HG02970 (cell line): ENCODE data around the gene NSDHL.
"Not testable (repeated sequence)": the region's sequence is repeated elsewhere in the genome, so short reads cannot be mapped to it uniquely, and the experiment has no call there.

Experiments
- ATAC-seq: cut with Tn5 transposase; IDR thresholded peaks from one replicate; pipeline ENCODE4 v1.9.1; 2021; ENCODE audit warnings: mild to moderate bottlenecking, moderate library complexity, moderate number of reproducible peaks; ENCODE audit not compliant: unreplicated experiment, low FRiP score

NSDHL gene

DNA sequence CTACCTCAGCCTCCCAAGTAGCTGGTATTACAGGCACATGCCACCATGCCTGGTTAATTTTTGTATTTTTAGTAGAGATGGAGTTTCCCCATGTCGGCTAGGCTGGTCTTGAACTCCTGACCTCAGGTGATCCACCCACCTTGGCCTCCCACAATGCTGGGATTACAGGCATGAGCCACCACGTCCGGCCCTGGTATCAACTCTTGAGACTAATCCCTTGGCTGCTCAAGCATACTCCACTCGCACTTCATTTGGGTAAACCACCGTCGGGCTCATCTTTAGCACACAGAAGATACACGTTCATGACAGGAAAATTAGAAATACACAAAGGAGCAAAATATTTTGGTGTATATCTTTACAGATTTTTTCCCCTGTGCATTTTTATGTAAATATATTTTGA, 79.2 kb downstream of the NSDHL start:
- ATAC-seq: not testable (repeated sequence)

GRCh38 chrX:152912106-152912505, 81.2 kb downstream of the NSDHL start:
- no peak for ATAC-seq

DNA sequence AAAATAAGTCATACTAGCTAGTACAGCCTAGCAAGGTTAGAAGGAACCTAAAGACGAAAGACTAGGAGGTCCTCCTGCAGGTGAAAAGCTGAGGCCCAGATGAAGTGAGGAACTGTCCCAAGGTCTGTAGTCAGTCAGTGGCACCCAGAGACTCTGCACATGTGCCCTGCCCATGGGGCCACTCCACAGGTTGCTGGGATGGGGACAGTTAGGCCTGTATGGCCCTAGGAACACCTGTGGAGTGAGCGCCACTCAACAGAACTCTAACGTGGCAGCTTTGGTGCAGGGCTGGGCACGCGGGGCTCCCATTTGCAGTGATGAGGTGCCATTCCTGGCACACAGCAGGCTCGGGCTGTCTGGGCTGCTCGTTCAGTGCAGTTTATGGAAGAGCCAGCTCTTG, 81.8 kb downstream of the NSDHL start:
- no peak for ATAC-seq

GRCh38 chrX:152913346-152913745, 82.5 kb downstream of the NSDHL start:
- ATAC-seq: no peak

GRCh38 chrX:152913910-152914309, 83.0 kb downstream of the NSDHL start:
- ATAC-seq: no peak

DNA sequence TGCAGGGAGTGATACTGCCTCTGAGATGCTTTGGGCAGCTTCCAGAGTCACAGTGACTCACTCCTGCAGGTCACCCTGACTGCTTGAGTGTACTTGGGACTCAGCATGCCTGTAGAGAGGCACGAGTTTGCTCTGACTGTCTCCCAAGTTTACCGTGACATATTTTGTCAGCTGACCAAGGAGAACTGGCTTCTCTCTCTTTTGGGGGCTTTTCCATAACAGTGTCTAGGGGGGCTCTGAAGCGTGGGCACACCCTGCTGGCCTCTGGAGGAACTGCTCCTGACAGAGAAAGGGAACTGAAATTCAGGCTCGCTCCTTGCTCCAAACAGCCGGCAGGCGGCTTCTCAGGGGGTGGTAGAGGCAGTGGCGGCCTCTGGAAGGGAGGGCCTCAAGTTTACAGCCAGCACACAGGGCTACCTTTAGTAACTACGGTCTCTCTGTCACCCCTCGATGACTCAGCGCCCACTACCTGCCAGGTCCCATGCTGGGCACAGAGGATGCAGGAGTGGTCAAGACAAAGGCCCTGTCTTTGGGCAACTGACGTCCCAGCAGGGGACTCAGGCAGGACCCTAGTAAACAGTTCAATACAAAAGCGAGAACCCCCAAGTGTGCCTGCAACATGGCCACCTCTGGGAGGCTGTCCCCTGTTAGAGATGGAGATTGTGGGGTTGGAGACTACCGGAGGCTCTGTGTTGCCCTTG, 84.8 kb downstream of the NSDHL start:
- ATAC-seq: peak; percentile 61

GRCh38 chrX:152917656-152918579, 87.1 kb downstream of the NSDHL start:
- ATAC-seq: no peak

GRCh38 chrX:152918707-152919106, 87.8 kb downstream of the NSDHL start:
- no peak for ATAC-seq
